ENCODE data around the gene GPC2. TPM values are rescaled to one million over a fixed set of nuclear protein-coding genes. Genes with fewer than 3 reads are reported as not detected.

Gene GPC2
- total RNA-seq, 1 experiment from 2014 or later, result 5.0 TPM

DNA sequence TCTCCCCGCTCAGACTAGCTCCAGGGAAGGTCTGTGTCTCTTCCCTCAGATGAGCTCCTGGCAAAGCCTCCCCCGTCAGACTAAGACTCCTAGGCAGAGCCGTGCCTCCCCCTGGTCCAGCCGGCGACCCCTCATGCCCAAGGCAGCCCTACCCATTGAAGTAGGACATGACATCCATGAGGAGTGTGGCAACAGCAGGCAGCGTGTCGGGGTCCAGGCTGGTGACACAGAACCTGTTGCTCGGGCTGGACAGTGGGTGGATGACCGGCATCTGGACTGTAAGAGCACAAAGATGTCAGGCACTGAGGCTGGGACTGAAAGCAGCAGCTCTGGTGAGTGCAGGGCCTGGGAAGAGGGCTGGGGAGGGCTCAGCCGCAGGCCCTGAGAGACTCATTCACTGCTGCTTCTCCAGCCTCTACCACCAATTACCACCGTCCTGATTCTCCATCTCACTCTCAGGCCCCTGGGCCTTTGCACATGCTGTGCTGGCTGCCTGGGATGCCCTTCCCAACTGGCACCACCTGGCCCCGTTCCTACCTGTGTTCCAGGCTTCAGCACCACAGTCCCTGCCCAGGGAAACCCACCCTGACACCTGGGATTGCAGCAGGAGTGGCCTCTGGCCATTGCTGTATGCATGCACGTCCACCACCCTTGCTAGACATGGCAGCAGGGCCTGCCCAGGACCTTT is 45.4 kb upstream of the GPC2 start:
- Histone ChIP-seq H3K4me3 (ENCODE audit: low read depth, low read length) (no peak overlapping the region), H3K9me3 (no peaks in the 10 kb centered on the region), H3K4me1 (no peaks in the 10 kb centered on the region), H3K27me3 (replicated peaks; ENCODE audit: control insufficient read depth, insufficient read depth, low read length) (no peaks in the 10 kb centered on the region), H3K36me3 (ENCODE audit: control insufficient read depth, insufficient read depth, low read length) (no peaks in the 10 kb centered on the region)
- BruUV-seq (replicated peaks), result no TSS peak
- Mint-ChIP-seq H3K9me3 (ENCODE audit: unreplicated experiment) (no peaks in the 10 kb centered on the region), H3K36me3 (ENCODE audit: insufficient read depth, unreplicated experiment) (peaks cover 20% of the 10 kb centered on the region), H3K4me1 (ENCODE audit: low read depth, unreplicated experiment) (no peaks in the 10 kb centered on the region), H3K4me3 (ENCODE audit: unreplicated experiment) (no peak overlapping the region), H3K27me3 (ENCODE audit: insufficient read depth, unreplicated experiment) (no peaks in the 10 kb centered on the region), H3K27ac (ENCODE audit: unreplicated experiment) (no peak overlapping the region)
- TF ChIP-seq, protein P1, sequence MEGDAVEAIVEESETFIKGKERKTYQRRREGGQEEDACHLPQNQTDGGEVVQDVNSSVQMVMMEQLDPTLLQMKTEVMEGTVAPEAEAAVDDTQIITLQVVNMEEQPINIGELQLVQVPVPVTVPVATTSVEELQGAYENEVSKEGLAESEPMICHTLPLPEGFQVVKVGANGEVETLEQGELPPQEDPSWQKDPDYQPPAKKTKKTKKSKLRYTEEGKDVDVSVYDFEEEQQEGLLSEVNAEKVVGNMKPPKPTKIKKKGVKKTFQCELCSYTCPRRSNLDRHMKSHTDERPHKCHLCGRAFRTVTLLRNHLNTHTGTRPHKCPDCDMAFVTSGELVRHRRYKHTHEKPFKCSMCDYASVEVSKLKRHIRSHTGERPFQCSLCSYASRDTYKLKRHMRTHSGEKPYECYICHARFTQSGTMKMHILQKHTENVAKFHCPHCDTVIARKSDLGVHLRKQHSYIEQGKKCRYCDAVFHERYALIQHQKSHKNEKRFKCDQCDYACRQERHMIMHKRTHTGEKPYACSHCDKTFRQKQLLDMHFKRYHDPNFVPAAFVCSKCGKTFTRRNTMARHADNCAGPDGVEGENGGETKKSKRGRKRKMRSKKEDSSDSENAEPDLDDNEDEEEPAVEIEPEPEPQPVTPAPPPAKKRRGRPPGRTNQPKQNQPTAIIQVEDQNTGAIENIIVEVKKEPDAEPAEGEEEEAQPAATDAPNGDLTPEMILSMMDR (IDR thresholded peaks at IDR 0.05; ENCODE audit: insufficient read depth in 1 of 2, low read depth in 1 of 2, low read length in 1 of 2, severe bottlenecking in 1 of 2, unreplicated experiment in 1 of 2), result no peak
- POLR2A ChIA-PET, result no interaction called here
- CTCF ChIA-PET, result no interaction called here
- intact Hi-C loops (cut with micrococcal nuclease; ENCODE audit: unreplicated experiment), result no loop called here
- DNase-seq, result no peak

DNA sequence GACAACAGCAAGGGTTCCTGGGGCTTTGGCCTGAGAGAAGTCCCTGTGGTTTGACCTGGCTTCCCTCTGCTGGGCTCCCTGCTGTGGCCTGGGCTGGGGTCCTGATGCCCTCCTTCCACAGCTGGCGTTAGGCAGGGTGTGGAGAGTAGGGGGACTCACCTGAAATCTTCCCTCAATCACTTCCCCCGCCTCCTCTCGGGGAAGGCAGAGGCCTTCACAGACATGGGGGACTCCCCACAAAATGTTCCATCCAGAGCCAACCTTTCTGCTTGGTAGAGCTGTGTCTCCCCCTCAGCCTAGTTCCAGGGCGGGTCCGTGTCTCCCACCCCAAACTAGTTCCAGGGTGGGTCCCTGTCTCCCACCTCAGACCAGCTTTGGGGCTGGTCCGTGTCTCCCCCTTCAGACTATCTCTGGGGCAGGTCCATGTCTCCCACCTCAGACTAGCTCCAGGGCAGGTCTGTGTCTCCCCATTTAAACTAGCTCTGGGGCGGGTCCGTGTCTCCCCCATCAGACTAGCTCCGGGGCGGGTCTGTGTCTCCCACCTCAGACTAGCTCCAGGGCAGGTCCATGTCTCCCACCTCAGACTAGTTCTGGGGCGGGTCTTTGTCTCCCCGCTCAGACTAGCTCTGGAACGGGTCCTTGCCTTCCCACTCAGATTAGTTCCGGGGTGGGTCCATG is 44.7 kb upstream of the GPC2 start:
- H3K9me3 Mint-ChIP-seq (ENCODE audit: unreplicated experiment), result no peaks in the 10 kb centered on the region
- TF ChIP-seq, protein P1 (IDR thresholded peaks at IDR 0.05; ENCODE audit: insufficient read depth in 1 of 2, low read depth in 1 of 2, low read length in 1 of 2, severe bottlenecking in 1 of 2, unreplicated experiment in 1 of 2), result no peak
- peaks cover 20% of the 10 kb centered on the region for H3K36me3 Mint-ChIP-seq (ENCODE audit: insufficient read depth, unreplicated experiment)
- ChIA-PET POLR2A (no interaction called here), CTCF (no interaction called here)
- no peaks in the 10 kb centered on the region for H3K27me3 Mint-ChIP-seq (ENCODE audit: insufficient read depth, unreplicated experiment)
- Histone ChIP-seq H3K36me3 (ENCODE audit: control insufficient read depth, insufficient read depth, low read length) (no peaks in the 10 kb centered on the region), H3K4me3 (ENCODE audit: low read depth, low read length) (no peak overlapping the region), H3K9me3 (no peaks in the 10 kb centered on the region), H3K4me1 (no peaks in the 10 kb centered on the region), H3K27me3 (replicated peaks; ENCODE audit: control insufficient read depth, insufficient read depth, low read length) (no peaks in the 10 kb centered on the region)
- no peaks in the 10 kb centered on the region for H3K4me1 Mint-ChIP-seq (ENCODE audit: low read depth, unreplicated experiment)
- H3K4me3 Mint-ChIP-seq (ENCODE audit: unreplicated experiment), result no peak overlapping the region
- no peak for DNase-seq
- H3K27ac Mint-ChIP-seq (ENCODE audit: unreplicated experiment), result no peak overlapping the region
- intact Hi-C loops (cut with micrococcal nuclease; ENCODE audit: unreplicated experiment), result no loop called here
- no TSS peak for BruUV-seq (replicated peaks)

DNA sequence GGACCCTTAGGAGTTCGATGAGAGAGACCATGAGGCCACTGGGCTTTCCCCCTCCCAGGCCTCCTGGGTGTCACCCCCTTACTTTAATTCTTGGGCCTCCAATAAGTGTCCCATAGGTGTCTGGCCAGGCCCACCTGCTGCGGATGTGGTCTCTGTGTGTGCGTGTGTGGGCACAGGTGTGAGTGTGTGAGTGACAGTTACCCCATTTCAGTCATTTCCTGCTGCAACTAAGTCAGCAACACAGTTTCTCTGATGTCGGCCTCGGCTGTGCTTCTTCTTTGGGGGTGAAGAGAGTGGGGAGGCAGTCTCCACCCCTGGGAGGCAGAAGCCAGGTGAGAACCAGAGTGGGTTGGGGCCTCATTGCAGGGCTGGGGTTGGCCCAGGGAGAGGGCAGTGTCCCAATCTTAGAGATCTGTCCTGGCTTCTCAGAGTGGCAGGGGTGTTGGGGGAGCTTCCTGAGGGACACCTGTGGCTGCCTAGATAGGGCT is 44.1 kb upstream of the GPC2 start:
- TF ChIP-seq, protein P1 (IDR thresholded peaks at IDR 0.05; ENCODE audit: insufficient read depth in 1 of 2, low read depth in 1 of 2, low read length in 1 of 2, severe bottlenecking in 1 of 2, unreplicated experiment in 1 of 2), result no peak

More for the DNA sequence above, 44.1 kb upstream of the GPC2 start:
- H3K4me1 ChIP-seq, result no peaks in the 10 kb centered on the region
- CTCF ChIA-PET, result no interaction called here
- POLR2A ChIA-PET, result no interaction called here
- no peaks in the 10 kb centered on the region for H3K36me3 ChIP-seq (ENCODE audit: control insufficient read depth, insufficient read depth, low read length)
- H3K4me1 Mint-ChIP-seq (ENCODE audit: low read depth, unreplicated experiment), result no peaks in the 10 kb centered on the region
- no peaks in the 10 kb centered on the region for H3K27me3 Mint-ChIP-seq (ENCODE audit: insufficient read depth, unreplicated experiment)
- no peaks in the 10 kb centered on the region for H3K9me3 ChIP-seq
- intact Hi-C loops (cut with micrococcal nuclease; ENCODE audit: unreplicated experiment), result no loop called here
- no peak for DNase-seq
- BruUV-seq (replicated peaks), result no TSS peak
- no peak overlapping the region for H3K27ac Mint-ChIP-seq (ENCODE audit: unreplicated experiment)
- H3K4me3 ChIP-seq (ENCODE audit: low read depth, low read length), result no peak overlapping the region
- H3K9me3 Mint-ChIP-seq (ENCODE audit: unreplicated experiment), result no peaks in the 10 kb centered on the region
- no peak overlapping the region for H3K4me3 Mint-ChIP-seq (ENCODE audit: unreplicated experiment)
- peaks cover 18% of the 10 kb centered on the region for H3K36me3 Mint-ChIP-seq (ENCODE audit: insufficient read depth, unreplicated experiment)
- no peaks in the 10 kb centered on the region for H3K27me3 ChIP-seq (replicated peaks; ENCODE audit: control insufficient read depth, insufficient read depth, low read length)

All from Caco-2 (cell line).